K562 (cell line): Measurements from ENCODE around the gene ZFAND3. TPM values are rescaled to one million over a fixed set of nuclear protein-coding genes. Genes with fewer than 3 reads are reported as not detected.

Experiments used
- ATAC-seq: fragments of 200-7000 bp; cut with Tn5 transposase; 3 replicates; pipeline ENCODE4 v1.9.1; 2020; ENCODE audit warnings: moderate library complexity
- BruUV-seq: library from RNA; stranded (reverse); fragments of 400-500 nt; replicated peaks from 2 replicates; lab custom pipeline; 2021; lab: Mats Ljungman, UMichigan
- CTCF ChIA-PET: fragments of 300-600 bp; formaldehyde crosslinking; extraction: SDS; loops from one replicate; lab custom pipeline; 2021; ENCODE audit warnings: low intra/inter-chr PET ratio; lab: Yijun Ruan, JAX
- POLR2A ChIA-PET: fragments of 300-600, 350-650 bp; sonication (Branson Sonifier 250); formaldehyde crosslinking; extraction: SDS; loops from one replicate; lab custom pipeline; 2021; ENCODE audit warnings: antibody characterized with exemption, inconsistent platforms; lab: Yijun Ruan, JAX
- DNase-seq, 4 experiments: peaks; one replicate each; pipeline versions ENCODE4 v3.0.0 to v3.0.0-alpha.2; 2011 to 2018; ENCODE audit warnings: low spot score in 3 of 4, mixed read lengths in 3 of 4; ENCODE audit errors: extremely low read depth in 1 of 4
- FAIRE-seq: peaks from 2 replicates; lab custom pipeline; 2011; peaks lifted over from hg19 to GRCh38; lab: Jason Lieb, UNC
- H2AFZ ChIP-seq: 2 replicates; pipeline ENCODE4 v1.6.0; 2011; ENCODE audit warnings: low read depth, low read length, control low read depth, inconsistent platforms
- H3K27ac ChIP-seq: fragments of 200-600 bp; 3 replicates; pipeline ENCODE4 v1.8.0; 2011; ENCODE audit warnings: low read depth, mild to moderate bottlenecking, control low read depth, inconsistent platforms, low read length, moderate library complexity, mixed read lengths; ENCODE audit errors: extremely low read depth
- H3K27me3 ChIP-seq, 2 experiments: fragments of 300-600 bp in 1 of 2; 2 replicates in 1 of 2; 3 replicates in 1 of 2; pipeline versions ENCODE4 v1.6.0 to v1.8.0; 2011; ENCODE audit warnings: inconsistent platforms in 2 of 2, low read length in 2 of 2, mild to moderate bottlenecking in 1 of 2, mixed read lengths in 1 of 2, moderate library complexity in 1 of 2; ENCODE audit not compliant: control insufficient read depth in 2 of 2, insufficient read depth in 2 of 2
- H3K36me3 ChIP-seq: fragments of 300-600 bp; 3 replicates; pipeline ENCODE4 v1.8.0; 2011; ENCODE audit warnings: mild to moderate bottlenecking, low read length, inconsistent platforms; ENCODE audit not compliant: control insufficient read depth, insufficient read depth
- H3K4me1 ChIP-seq, 2 experiments: fragments of 200-600 bp in 1 of 2; replicated peaks in 1 of 2; 2 replicates in 1 of 2; 3 replicates in 1 of 2; pipeline versions ENCODE4 v1.5.1 to v1.8.0; 2011; ENCODE audit warnings: inconsistent platforms in 2 of 2, low read length in 2 of 2, mild to moderate bottlenecking in 1 of 2, mixed read lengths in 1 of 2, moderate library complexity in 1 of 2; ENCODE audit not compliant: control insufficient read depth in 2 of 2, insufficient read depth in 2 of 2
- H3K4me2 ChIP-seq: 2 replicates; pipeline ENCODE4 v1.6.1; 2011; ENCODE audit warnings: low read length, control low read depth, inconsistent platforms, mixed read lengths; ENCODE audit not compliant: insufficient read depth
- H3K4me3 ChIP-seq: fragments of 200-600 bp; sonication (generic), shearing (Covaris generic); 2 replicates; pipeline ENCODE4 v1.5.1; 2016; ENCODE audit warnings: control low read depth, inconsistent platforms
- H3K79me2 ChIP-seq: fragments of 200-600 bp; 3 replicates; pipeline ENCODE4 v1.8.0; 2011; ENCODE audit warnings: low read length, inconsistent platforms; ENCODE audit not compliant: control insufficient read depth, insufficient read depth
- H3K9ac ChIP-seq, 2 experiments: 2 replicates each; pipeline versions ENCODE4 v1.6.0 to v1.6.1; 2011; ENCODE audit warnings: low read depth in 2 of 2, low read length in 2 of 2, control low read depth in 1 of 2, inconsistent platforms in 1 of 2, mild to moderate bottlenecking in 1 of 2, mixed read lengths in 1 of 2; ENCODE audit not compliant: insufficient read depth in 1 of 2
- H3K9me1 ChIP-seq: one replicate; pipeline ENCODE4 v1.6.0; 2011; ENCODE audit warnings: inconsistent platforms, mild to moderate bottlenecking, low read length, moderate library complexity; ENCODE audit not compliant: control insufficient read depth, insufficient read depth
- H3K9me3 ChIP-seq: replicated peaks from 2 replicates; pipeline ENCODE4 v1.5.1; 2011; ENCODE audit warnings: low read depth, low read length, inconsistent platforms; ENCODE audit not compliant: control insufficient read depth, insufficient read depth
- H4K20me1 ChIP-seq: replicated peaks from 2 replicates; pipeline ENCODE4 v1.6.1; 2011; ENCODE audit warnings: low read length, inconsistent platforms, mixed read lengths; ENCODE audit not compliant: control insufficient read depth, insufficient read depth
- FOSL1 ChIP-seq: fragments of 200-800 bp; sonication (Bioruptor generic); conservative IDR thresholded peaks from 2 replicates; pipeline ENCODE4 v1.6.1; 2016; ENCODE audit warnings: missing genetic modification characterization, missing compliant biosample characterization
- MAFF ChIP-seq: IDR thresholded peaks from 2 replicates; pipeline ENCODE4 v1.6.1; 2012; ENCODE audit warnings: low read length, improper control_type of control experiment
- SREBF2 ChIP-seq: sonication (generic); formaldehyde crosslinking; IDR thresholded peaks from 2 replicates; pipeline ENCODE4 v1.4.0; 2020; ENCODE audit warnings: mild to moderate bottlenecking, missing genetic modification reagents
- ZNF140 ChIP-seq: fragments of 250-450 bp; sonication (Bioruptor Pico); IDR thresholded peaks from 2 replicates; pipeline ENCODE4 v1.8.0; 2021; ENCODE audit warnings: moderate library complexity, mild to moderate bottlenecking, inconsistent platforms
- ZNF239 ChIP-seq: fragments of 250-450 bp; sonication (Bioruptor Pico); IDR thresholded peaks from 2 replicates; pipeline ENCODE4 v1.4.0; 2020; ENCODE audit warnings: mild to moderate bottlenecking
- ZNF778 ChIP-seq: fragments of 450-650 bp; formaldehyde crosslinking; IDR thresholded peaks from 2 replicates; pipeline ENCODE4 v1.4.0; 2020; ENCODE audit warnings: mild to moderate bottlenecking, moderate library complexity
- WGBS: fragments of 100-300 bp; shearing (Covaris generic); methylation state at CpG from one replicate; pipeline ENCODE4 v1.1.6; 2016; ENCODE audit warnings: low coverage, mixed read lengths; ENCODE audit not compliant: insufficient coverage; ENCODE audit errors: missing lambda C conversion rate; 5-methylcytosine and 5-hydroxymethylcytosine counted together
- in situ Hi-C: fragments of 300-500 bp; cut with MboI; formaldehyde crosslinking; loops from 4 replicates; pipeline ENCODE4 v1.15.0; 2018; ENCODE audit warnings: inconsistent platforms, mixed read lengths
- intact Hi-C: fragments of 100-400 bp; cut with micrococcal nuclease; formaldehyde crosslinking; loops from 2 replicates; pipeline ENCODE4 v1.14.2; 2022
- polyA plus RNA-seq, 8 experiments: library from polyadenylated mRNA; depleted of rRNA in 4 of 8; stranded (reverse) in 5 of 8; unstranded in 3 of 8; fragments of >200 nt; fragmentation: Nextera tagmentation in 2 of 8; fragmentation: Illumina TruSeq in 1 of 8; extraction: Ambion mirVana in 2 of 8; extraction: Trizol in 1 of 8; gene quantifications; 2 replicates each; pipeline versions ENCODE4 v1.2.1 to v1.2.3, GENCODE V29; 2011 to 2014; ENCODE audit warnings: inconsistent platforms in 1 of 8, missing spikeins in 1 of 8
- total RNA-seq, 7 experiments: library from RNA; depleted of rRNA in 6 of 7; stranded (reverse); fragments of >200 nt in 6 of 7; fragmentation: Illumina TruSeq in 2 of 7; extraction: Trizol in 2 of 7; gene quantifications; 2 replicates each; pipeline versions ENCODE4 v1.2.1 to v1.2.3, GENCODE V29; 2011 to 2021; ENCODE audit warnings: low replicate concordance in 1 of 7
- TF ChIP-seq, protein P1 (sequence below), 2 experiments: fragments of 450-650 bp; conservative IDR thresholded peaks; 2 replicates each; pipeline ENCODE4 v1.6.1; 2017; ENCODE audit warnings: mild to moderate bottlenecking in 2 of 2, moderate library complexity in 2 of 2

Gene ZFAND3
- total and polyA plus RNA-seq, 9 of the 15 experiments (the other 6 are each of a cell fraction or from before 2014, with no cell fraction given): 0.81 to 26.6 (median 11.8) TPM

DNA sequence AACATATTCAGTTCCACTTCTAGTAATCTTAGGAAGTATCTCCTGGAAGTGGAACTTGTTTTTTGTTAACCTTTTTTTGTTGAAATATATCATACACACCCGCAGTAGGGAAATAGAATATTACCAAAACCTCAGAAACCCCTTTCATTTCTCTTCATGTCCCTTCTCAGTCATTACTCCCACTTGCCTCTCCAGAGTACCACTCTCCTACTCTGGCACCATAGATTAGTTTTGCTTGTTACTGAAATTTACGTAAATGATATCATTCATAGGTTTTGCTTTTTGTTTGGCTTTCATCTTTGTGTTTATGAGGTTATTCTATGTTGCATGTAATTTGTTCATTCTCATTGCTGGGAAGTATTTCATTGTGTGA lies 52.8 kb downstream of the ZFAND3 start:
- peaks cover 17% of the 10 kb centered on the region for H4K20me1 ChIP-seq
- H3K9me1 ChIP-seq: no peaks in the 10 kb centered on the region
- 96% methylated on average over 2 of the region's 2 CpGs for WGBS
- no peak overlapping the region for H3K4me2 ChIP-seq
- no TSS peak for BruUV-seq
- TF ChIP-seq FOSL1 (no peak), SREBF2 (CRISPR knock-in tag) (no peak), ZNF140 (CRISPR knock-in tag) (no peak), ZNF239 (CRISPR knock-in tag) (no peak), ZNF778 (CRISPR knock-in tag) (no peak), MAFF (no peak)
- TF ChIP-seq, protein P1, sequence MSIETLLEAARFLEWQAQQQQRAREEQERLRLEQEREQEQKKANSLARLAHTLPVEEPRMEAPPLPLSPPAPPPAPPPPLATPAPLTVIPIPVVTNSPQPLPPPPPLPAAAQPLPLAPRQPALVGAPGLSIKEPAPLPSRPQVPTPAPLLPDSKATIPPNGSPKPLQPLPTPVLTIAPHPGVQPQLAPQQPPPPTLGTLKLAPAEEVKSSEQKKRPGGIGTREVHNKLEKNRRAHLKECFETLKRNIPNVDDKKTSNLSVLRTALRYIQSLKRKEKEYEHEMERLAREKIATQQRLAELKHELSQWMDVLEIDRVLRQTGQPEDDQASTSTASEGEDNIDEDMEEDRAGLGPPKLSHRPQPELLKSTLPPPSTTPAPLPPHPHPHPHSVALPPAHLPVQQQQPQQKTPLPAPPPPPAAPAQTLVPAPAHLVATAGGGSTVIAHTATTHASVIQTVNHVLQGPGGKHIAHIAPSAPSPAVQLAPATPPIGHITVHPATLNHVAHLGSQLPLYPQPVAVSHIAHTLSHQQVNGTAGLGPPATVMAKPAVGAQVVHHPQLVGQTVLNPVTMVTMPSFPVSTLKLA (conservative IDR thresholded peaks at IDR 0.05): no peak
- no peak overlapping the region for H2AFZ ChIP-seq
- FAIRE-seq (no peak), DNase-seq (no peak), ATAC-seq (no peak)
- intact Hi-C loops: no loop called here
- POLR2A ChIA-PET: no interaction called here
- CTCF ChIA-PET: interaction anchor here (0.8 kb wide), 1 partner anchor 12 kb away, joined by 3 read pairs; no protein-coding TSS in a partner anchor
- no peak overlapping the region for H3K27ac ChIP-seq
- H3K4me3 ChIP-seq: no peak overlapping the region
- no peaks in the 10 kb centered on the region for H3K36me3 ChIP-seq
- H3K4me1 ChIP-seq: no peaks in the 10 kb centered on the region; a peak in 1 of 5 replicates
- H3K27me3 ChIP-seq: no peaks in the 10 kb centered on the region
- H3K79me2 ChIP-seq: peaks cover 54% of the 10 kb centered on the region
- no peak overlapping the region for H3K9ac ChIP-seq
- in situ Hi-C loops: no loop called here
- no peaks in the 10 kb centered on the region for H3K9me3 ChIP-seq
